CD4-positive, CD25-positive, alpha-beta regulatory T cell (primary cell): ENCODE data around the gene ADAM12. TPM values are rescaled to one million over a fixed set of nuclear protein-coding genes. Genes with fewer than 3 reads are reported as not detected.
A peak's percentile ranks its signal among the peaks of the same experiment; 100 is the strongest.

Experiments used
- ATAC-seq, 2 donors: fragments of 150-1000 bp; cut with Tn5 transposase; one replicate each; pipeline ENCODE4 v1.10.0; 2021; ENCODE audit warnings: low read depth in 2 of 2, moderate number of reproducible peaks in 2 of 2, moderate library complexity in 1 of 2
- DNase-seq, 3 donors: peaks; one replicate each; pipeline versions ENCODE4 v3.0.0 to v3.0.0-alpha.2; 2012 to 2022; ENCODE audit warnings: mixed read lengths in 1 of 3
- H3K27ac ChIP-seq: one replicate; pipeline ENCODE4 v1.7.0; 2013; ENCODE audit warnings: mild to moderate bottlenecking, low read length; ENCODE audit not compliant: insufficient read depth, poor library complexity, severe bottlenecking
- H3K27me3 ChIP-seq: one replicate; pipeline ENCODE4 v1.7.0; 2013; ENCODE audit warnings: low read length; ENCODE audit not compliant: control insufficient read depth, insufficient read depth
- H3K36me3 ChIP-seq: one replicate; pipeline ENCODE4 v1.7.0; 2013; ENCODE audit warnings: mild to moderate bottlenecking, low read length, moderate library complexity; ENCODE audit not compliant: control insufficient read depth, insufficient read depth
- H3K4me1 ChIP-seq: 2 replicates; pipeline ENCODE4 v1.7.0; 2013; ENCODE audit warnings: mild to moderate bottlenecking, low read length; ENCODE audit not compliant: insufficient read depth, control insufficient read depth, poor library complexity, severe bottlenecking
- H3K4me3 ChIP-seq: one replicate; pipeline ENCODE4 v1.7.0; 2013; ENCODE audit warnings: low read depth, mild to moderate bottlenecking, low read length, moderate library complexity
- H3K9me3 ChIP-seq, 2 experiments: 1 replicate in 1 of 2; 2 replicates in 1 of 2; pipeline ENCODE4 v1.7.0; 2013; ENCODE audit warnings: low read length in 2 of 2, mild to moderate bottlenecking in 1 of 2, moderate library complexity in 1 of 2; ENCODE audit not compliant: control insufficient read depth in 2 of 2
- H3K27ac Mint-ChIP-seq, 3 donors: one replicate each; pipeline ENCODE4 v1.8.0; 2020 to 2022; ENCODE audit warnings: mild to moderate bottlenecking in 3 of 3, mixed read lengths in 3 of 3, moderate library complexity in 2 of 3
- H3K27me3 Mint-ChIP-seq: one replicate; pipeline ENCODE4 v1.8.0; 2022; ENCODE audit warnings: mild to moderate bottlenecking, mixed read lengths
- H3K36me3 Mint-ChIP-seq: one replicate; pipeline ENCODE4 v1.8.0; 2020; ENCODE audit warnings: mixed read lengths
- H3K4me1 Mint-ChIP-seq, 4 donors: one replicate each; pipeline ENCODE4 v1.8.0; 2020 to 2022; ENCODE audit warnings: mixed read lengths in 4 of 4, mild to moderate bottlenecking in 1 of 4
- H3K4me3 Mint-ChIP-seq, 4 donors: one replicate each; pipeline ENCODE4 v1.8.0; 2020 to 2022; ENCODE audit warnings: mild to moderate bottlenecking in 4 of 4, mixed read lengths in 4 of 4, moderate library complexity in 3 of 4
- H3K9me3 Mint-ChIP-seq, 7 donors: one replicate each; pipeline ENCODE4 v1.8.0; 2020 to 2022; ENCODE audit warnings: mixed read lengths in 7 of 7, mild to moderate bottlenecking in 3 of 7, moderate library complexity in 2 of 7
- polyA plus RNA-seq, 4 donors: library from polyadenylated mRNA; unstranded; fragments of 300-500 nt; fragmentation: Illumina TruSeq; gene quantifications; one replicate each; pipeline ENCODE4 v1.2.3, GENCODE V29; 2021
- total RNA-seq: library from RNA; stranded (reverse); gene quantifications from one replicate; pipeline ENCODE4 v1.2.3, GENCODE V29; 2022

The ADAM12 gene
- total and polyA plus RNA-seq, 5 donors from 2014 or later = 1.3 to 3.8 (median 1.9) TPM

DNA sequence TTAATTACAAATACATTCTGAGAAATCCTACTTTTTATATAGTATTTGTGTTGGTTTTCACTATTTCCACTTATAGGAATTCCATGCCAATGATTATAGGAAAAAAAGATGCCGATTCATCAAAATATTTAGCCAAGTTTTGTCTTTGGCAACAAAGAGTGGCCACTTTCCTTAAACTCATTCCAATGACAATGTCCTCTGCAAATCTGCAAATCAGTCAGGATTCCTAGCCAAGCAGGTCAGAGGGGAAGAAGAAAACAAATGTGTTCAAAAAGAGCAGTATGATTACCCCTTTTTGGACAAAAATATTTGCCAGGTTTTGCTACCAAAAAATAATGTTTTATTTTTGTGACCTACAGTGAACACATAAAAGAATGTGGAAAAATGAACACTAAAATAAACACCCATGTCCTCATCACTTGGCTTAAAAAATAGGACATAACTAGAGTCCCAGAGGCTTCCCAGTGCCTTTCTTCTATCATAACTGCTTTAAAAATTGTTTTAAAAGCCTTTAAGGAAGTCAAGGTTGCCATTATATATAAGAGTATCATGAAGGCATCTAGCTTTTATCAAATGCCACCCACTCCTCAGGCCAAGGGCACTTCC is 125.9 kb downstream of the ADAM12 start:
- Mint-ChIP-seq H3K36me3 (no peaks in the 10 kb centered on the region), H3K4me1 (no peaks in the 10 kb centered on the region), H3K4me3 (no peak overlapping the region), H3K27ac (no peak overlapping the region), H3K27me3 (no peaks in the 10 kb centered on the region), H3K9me3 (peaks cover 0 to 5% (median 1%) of the 10 kb centered on the region in 7 donors)
- DNase-seq = no peak
- no peak overlapping the region for H3K4me3 ChIP-seq
- no peak for ATAC-seq
- no peaks in the 10 kb centered on the region for H3K27me3 ChIP-seq
- H3K4me1 ChIP-seq = no peaks in the 10 kb centered on the region
- H3K9me3 ChIP-seq = no peaks in the 10 kb centered on the region
- no peak overlapping the region for H3K27ac ChIP-seq
- H3K36me3 ChIP-seq = no peaks in the 10 kb centered on the region

DNA sequence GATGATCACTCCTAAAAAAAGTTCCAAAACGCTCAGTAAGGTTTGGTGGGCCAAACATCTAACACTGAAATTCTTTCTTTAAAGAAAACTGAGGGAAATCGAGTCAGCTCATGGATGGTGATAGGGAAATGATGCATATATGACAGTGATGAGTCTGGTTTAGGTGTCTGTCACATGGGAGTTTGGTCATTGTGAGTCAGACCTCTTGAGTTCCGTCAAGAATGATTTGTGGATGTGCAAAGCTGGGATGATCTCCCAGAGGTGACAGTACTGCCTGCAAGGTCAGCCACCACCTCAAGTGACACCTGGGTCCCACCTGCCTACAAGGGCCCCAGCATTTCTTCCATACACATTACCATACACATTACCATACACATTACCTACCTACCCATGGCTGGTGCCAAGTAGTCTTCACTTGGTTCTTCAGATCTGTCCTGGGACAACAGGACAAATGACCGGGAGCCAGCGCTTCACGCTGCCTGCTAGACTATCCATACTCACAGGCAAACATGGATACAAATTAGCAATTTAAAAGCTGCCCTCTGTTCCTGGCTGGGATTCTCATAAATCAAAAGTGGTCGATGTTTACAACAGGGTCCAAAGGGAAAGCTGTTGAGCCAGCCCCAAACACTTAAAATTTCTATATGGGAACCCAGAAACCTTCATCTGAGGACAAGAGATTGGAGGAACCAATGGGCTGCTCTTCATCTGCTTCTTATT is 128.4 kb downstream of the ADAM12 start:
- H3K9me3 Mint-ChIP-seq = no peaks in the 10 kb centered on the region
- H3K4me1 Mint-ChIP-seq = no peaks in the 10 kb centered on the region
- no peak overlapping the region for H3K4me3 Mint-ChIP-seq
- ATAC-seq = no peak
- H3K27me3 ChIP-seq = no peaks in the 10 kb centered on the region
- H3K4me1 ChIP-seq = no peaks in the 10 kb centered on the region
- DNase-seq = no peak
- H3K4me3 ChIP-seq = no peak overlapping the region
- no peaks in the 10 kb centered on the region for H3K36me3 Mint-ChIP-seq
- no peak overlapping the region for H3K27ac ChIP-seq
- no peaks in the 10 kb centered on the region for H3K27me3 Mint-ChIP-seq
- H3K27ac Mint-ChIP-seq = no peak overlapping the region
- no peaks in the 10 kb centered on the region for H3K36me3 ChIP-seq
- no peaks in the 10 kb centered on the region for H3K9me3 ChIP-seq

DNA sequence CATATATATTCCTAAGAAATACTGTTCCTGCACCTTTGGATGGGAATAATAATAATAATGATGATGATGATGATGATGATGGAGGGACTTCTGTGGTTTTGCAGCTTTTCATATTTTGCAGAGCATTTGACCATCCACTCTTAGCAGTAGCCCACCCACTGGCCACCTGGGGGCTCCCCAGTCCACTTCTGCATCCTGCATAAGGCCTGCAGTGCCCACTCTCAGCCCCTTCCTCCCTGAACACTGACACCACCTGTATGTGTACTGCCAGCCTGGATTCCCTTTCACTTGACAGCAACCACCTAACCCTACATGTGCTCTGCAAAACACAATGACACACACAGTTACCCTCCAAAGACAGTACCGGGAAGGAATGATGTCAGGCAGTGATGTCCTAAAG is 131.4 kb downstream of the ADAM12 start:
- Mint-ChIP-seq H3K4me1 (no peaks in the 10 kb centered on the region), H3K4me3 (no peak overlapping the region), H3K27me3 (no peaks in the 10 kb centered on the region), H3K27ac (no peak overlapping the region), H3K36me3 (peaks cover 3% of the 10 kb centered on the region), H3K9me3 (peaks cover 0 to 5% (median 1%) of the 10 kb centered on the region in 7 donors)
- H3K36me3 ChIP-seq = no peaks in the 10 kb centered on the region
- H3K9me3 ChIP-seq = no peaks in the 10 kb centered on the region
- ATAC-seq (no peak), DNase-seq (no peak)
- H3K27me3 ChIP-seq = no peaks in the 10 kb centered on the region
- H3K4me3 ChIP-seq = no peak overlapping the region
- no peak overlapping the region for H3K27ac ChIP-seq
- no peaks in the 10 kb centered on the region for H3K4me1 ChIP-seq

DNA sequence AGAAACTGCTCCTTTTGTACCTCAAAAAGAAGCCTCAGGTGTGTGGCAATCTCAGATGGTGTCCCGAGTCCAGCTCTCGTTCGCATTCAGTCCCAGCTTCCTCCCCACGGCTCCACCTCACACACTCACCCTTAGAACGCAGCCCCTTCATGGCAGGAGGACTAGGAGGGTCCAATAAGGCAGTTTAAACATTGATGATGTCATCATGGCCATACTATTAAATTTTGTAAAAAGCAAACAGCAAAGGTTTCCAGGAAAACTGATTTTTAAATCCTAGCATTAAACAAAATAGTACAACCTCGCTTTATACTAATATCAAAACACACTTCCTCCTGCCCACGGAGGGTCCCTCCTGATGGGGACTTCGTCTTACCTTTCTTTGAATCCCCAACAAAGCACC is 133.0 kb downstream of the ADAM12 start:
- H3K36me3 Mint-ChIP-seq = peaks cover 3% of the 10 kb centered on the region
- H3K9me3 Mint-ChIP-seq = peaks cover 0 to 13% (median 3%) of the 10 kb centered on the region in 7 donors
- no peaks in the 10 kb centered on the region for H3K4me1 Mint-ChIP-seq
- H3K27me3 Mint-ChIP-seq = no peaks in the 10 kb centered on the region
- peak overlapping the region in 1 of 3 donors; percentile 44 for H3K27ac Mint-ChIP-seq
- H3K27ac ChIP-seq = no peak overlapping the region
- no peaks in the 10 kb centered on the region for H3K36me3 ChIP-seq
- H3K9me3 ChIP-seq = no peaks in the 10 kb centered on the region
- no peaks in the 10 kb centered on the region for H3K4me1 ChIP-seq
- no peak overlapping the region for H3K4me3 ChIP-seq
- no peaks in the 10 kb centered on the region for H3K27me3 ChIP-seq
- ATAC-seq (no peak), DNase-seq (no peak)
- no peak overlapping the region for H3K4me3 Mint-ChIP-seq

DNA sequence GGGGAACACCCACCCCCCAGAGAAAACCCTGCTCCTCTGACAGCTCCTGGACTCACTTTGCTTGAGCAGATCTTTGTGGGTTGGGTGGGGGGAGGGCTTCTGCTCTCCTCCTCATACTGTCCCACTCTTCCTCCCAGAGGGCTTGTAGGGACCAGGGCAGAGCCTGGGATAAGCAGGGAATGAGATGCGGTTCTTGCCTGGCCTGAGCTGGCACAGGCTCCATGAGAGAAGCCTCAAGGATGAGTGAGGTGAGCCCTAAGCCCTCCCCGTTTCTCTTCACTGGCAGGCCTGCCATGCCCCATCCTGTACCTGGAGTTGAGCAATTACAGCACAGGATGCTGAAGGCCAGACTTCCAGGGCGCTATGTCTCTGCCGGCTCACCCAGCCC is 134.7 kb downstream of the ADAM12 start:
- Histone ChIP-seq H3K4me3 (no peak overlapping the region), H3K9me3 (no peaks in the 10 kb centered on the region), H3K27ac (no peak overlapping the region), H3K36me3 (no peaks in the 10 kb centered on the region), H3K4me1 (no peaks in the 10 kb centered on the region), H3K27me3 (no peaks in the 10 kb centered on the region)
- H3K27me3 Mint-ChIP-seq = no peaks in the 10 kb centered on the region
- no peak overlapping the region for H3K27ac Mint-ChIP-seq
- H3K4me3 Mint-ChIP-seq = no peak overlapping the region
- DNase-seq (no peak), ATAC-seq (no peak)
- peaks cover 0 to 13% (median 3%) of the 10 kb centered on the region in 7 donors for H3K9me3 Mint-ChIP-seq
- H3K36me3 Mint-ChIP-seq = peaks cover 3% of the 10 kb centered on the region
- H3K4me1 Mint-ChIP-seq = no peaks in the 10 kb centered on the region

DNA sequence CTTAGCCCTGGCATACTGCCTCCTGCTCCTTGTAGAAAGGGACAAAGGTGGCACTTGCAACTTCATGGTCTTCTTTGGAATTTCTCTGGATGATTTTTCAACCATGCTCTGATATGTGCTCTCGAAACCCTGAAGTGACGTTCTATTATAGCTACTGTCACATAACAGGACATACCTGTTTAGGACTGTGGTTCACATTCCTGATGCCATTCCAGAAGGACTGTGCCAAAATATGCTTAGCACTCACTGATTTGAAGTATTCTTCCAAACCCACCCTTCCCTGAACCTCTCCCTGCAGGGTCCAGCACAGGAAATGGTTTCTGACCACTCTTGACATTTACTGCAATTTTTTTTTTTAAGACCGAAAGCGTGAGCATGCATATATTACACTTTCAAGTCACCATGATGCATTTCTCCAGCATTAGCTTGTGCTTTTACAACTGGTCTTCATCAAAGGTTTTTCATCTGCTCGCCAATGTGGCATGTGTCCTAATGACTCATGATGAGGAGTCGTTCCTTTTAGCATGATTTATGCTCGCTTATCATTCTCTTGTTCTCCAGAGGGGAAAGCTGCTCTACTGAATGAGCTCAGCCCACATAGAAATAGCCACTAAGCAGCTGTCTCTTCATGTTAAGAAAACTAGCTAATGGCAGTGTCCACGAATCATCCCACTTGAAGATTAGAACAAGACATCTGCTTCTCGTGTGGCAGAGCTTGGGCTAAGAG is 135.2 kb downstream of the ADAM12 start:
- ATAC-seq = no peak
- Mint-ChIP-seq H3K36me3 (peaks cover 3% of the 10 kb centered on the region), H3K27ac (no peak overlapping the region), H3K9me3 (peaks cover 0 to 13% (median 3%) of the 10 kb centered on the region in 7 donors), H3K27me3 (no peaks in the 10 kb centered on the region), H3K4me1 (no peaks in the 10 kb centered on the region), H3K4me3 (no peak overlapping the region)
- Histone ChIP-seq H3K27me3 (no peaks in the 10 kb centered on the region), H3K4me1 (no peaks in the 10 kb centered on the region), H3K4me3 (no peak overlapping the region), H3K9me3 (no peaks in the 10 kb centered on the region), H3K36me3 (no peaks in the 10 kb centered on the region), H3K27ac (no peak overlapping the region)
- no peak for DNase-seq

DNA sequence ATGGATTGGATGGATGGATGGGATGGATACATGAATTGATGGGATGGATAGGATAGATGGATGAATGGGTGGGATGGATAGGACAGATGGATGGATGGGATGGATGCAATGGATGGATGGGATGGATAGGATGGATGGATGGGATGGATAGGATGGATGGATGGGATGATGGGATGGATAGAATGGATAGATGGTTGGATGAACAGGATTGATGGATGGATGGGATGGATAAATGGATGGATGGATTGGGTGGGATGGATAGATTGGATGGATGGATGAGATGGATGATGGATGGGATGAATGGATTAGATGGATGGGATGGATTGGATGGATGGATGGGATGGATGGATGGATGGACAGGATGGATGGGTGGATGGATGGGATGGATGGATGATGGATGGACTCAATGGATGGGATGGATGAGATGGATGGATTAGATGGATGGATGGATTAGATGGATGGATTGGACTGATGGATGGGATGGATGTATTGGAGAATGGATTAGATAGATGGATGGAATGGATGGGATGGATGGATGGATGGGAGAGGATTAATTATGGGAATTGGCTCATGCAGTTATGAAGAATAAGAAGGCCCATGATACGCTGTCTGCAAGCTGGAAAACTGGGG is 136.4 kb downstream of the ADAM12 start:
- Mint-ChIP-seq H3K36me3 (peaks cover 3% of the 10 kb centered on the region), H3K4me3 (no peak overlapping the region), H3K27ac (no peak overlapping the region), H3K4me1 (no peaks in the 10 kb centered on the region), H3K9me3 (peaks cover 0 to 13% (median 3%) of the 10 kb centered on the region in 7 donors), H3K27me3 (no peaks in the 10 kb centered on the region)
- H3K9me3 ChIP-seq = no peaks in the 10 kb centered on the region
- ATAC-seq (no peak), DNase-seq (no peak)
- H3K27ac ChIP-seq = no peak overlapping the region
- H3K4me1 ChIP-seq = no peaks in the 10 kb centered on the region
- H3K27me3 ChIP-seq = no peaks in the 10 kb centered on the region
- H3K36me3 ChIP-seq = no peaks in the 10 kb centered on the region
- H3K4me3 ChIP-seq = no peak overlapping the region
